ENCODE measurements around the gene R3HDM1. TPM values are rescaled to one million over a fixed set of nuclear protein-coding genes. Genes with fewer than 3 reads are reported as not detected.

Gene R3HDM1
- total and polyA plus RNA-seq, 2 donors (not counting 1 experiment from before 2014, with no cell fraction given) = 12.4 to 33.1 TPM

GRCh38 chr2:135581282-135581681 is 50.0 kb downstream of the R3HDM1 start:
- Histone ChIP-seq H3K4me2 (ENCODE audit: extremely low read depth, insufficient read depth, low read length) (no peak overlapping the region), H3K36me3 (ENCODE audit: control insufficient read depth, insufficient read depth, low read length) (no peaks in the 10 kb centered on the region), H3K9me3 (ENCODE audit: control insufficient read depth, insufficient read depth, low read depth, low read length) (no peaks in the 10 kb centered on the region), H3K27me3 (ENCODE audit: control insufficient read depth, insufficient read depth, low read length) (no peaks in the 10 kb centered on the region), H3K9ac (ENCODE audit: insufficient read depth, low read length) (no peak overlapping the region), H3K4me3 (replicated peaks in 1 of 4; ENCODE audit: control extremely low read depth in 1 of 4, insufficient read depth in 1 of 4, low read depth in 3 of 4, low read length in 4 of 4) (no peak overlapping the region), H2AFZ (ENCODE audit: low read length) (no peak overlapping the region), H3K4me1 (ENCODE audit: control insufficient read depth, extremely low read depth, insufficient read depth, low read length) (no peaks in the 10 kb centered on the region), H3K79me2 (ENCODE audit: control insufficient read depth, insufficient read depth, low read length) (no peaks in the 10 kb centered on the region), H4K20me1 (ENCODE audit: control insufficient read depth, extremely low read depth, insufficient read depth, low read length) (no peaks in the 10 kb centered on the region), H3K27ac (ENCODE audit: insufficient read depth, low read length) (no peak overlapping the region)
- TF ChIP-seq EZH2 (IDR thresholded peaks at IDR 0.05; ENCODE audit: low read length, missing control alignments) = no peak
- TF ChIP-seq, protein P1, sequence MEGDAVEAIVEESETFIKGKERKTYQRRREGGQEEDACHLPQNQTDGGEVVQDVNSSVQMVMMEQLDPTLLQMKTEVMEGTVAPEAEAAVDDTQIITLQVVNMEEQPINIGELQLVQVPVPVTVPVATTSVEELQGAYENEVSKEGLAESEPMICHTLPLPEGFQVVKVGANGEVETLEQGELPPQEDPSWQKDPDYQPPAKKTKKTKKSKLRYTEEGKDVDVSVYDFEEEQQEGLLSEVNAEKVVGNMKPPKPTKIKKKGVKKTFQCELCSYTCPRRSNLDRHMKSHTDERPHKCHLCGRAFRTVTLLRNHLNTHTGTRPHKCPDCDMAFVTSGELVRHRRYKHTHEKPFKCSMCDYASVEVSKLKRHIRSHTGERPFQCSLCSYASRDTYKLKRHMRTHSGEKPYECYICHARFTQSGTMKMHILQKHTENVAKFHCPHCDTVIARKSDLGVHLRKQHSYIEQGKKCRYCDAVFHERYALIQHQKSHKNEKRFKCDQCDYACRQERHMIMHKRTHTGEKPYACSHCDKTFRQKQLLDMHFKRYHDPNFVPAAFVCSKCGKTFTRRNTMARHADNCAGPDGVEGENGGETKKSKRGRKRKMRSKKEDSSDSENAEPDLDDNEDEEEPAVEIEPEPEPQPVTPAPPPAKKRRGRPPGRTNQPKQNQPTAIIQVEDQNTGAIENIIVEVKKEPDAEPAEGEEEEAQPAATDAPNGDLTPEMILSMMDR (conservative IDR thresholded peaks at IDR 0.05 in 1 of 2, IDR thresholded peaks at IDR 0.05 in 1 of 2; ENCODE audit: low read depth in 1 of 2, low read length in 2 of 2) = no peak
- DNase-seq (ENCODE audit: low read depth in 2 of 2) = no peak

GRCh38 chr2:135582383-135582782 is 51.1 kb downstream of the R3HDM1 start:
- H3K9me3 ChIP-seq (ENCODE audit: control insufficient read depth, insufficient read depth, low read depth, low read length) = no peaks in the 10 kb centered on the region
- no peaks in the 10 kb centered on the region for H3K4me1 ChIP-seq (ENCODE audit: control insufficient read depth, extremely low read depth, insufficient read depth, low read length)
- no peak for DNase-seq (ENCODE audit: low read depth in 2 of 2)
- H3K9ac ChIP-seq (ENCODE audit: insufficient read depth, low read length) = no peak overlapping the region
- no peaks in the 10 kb centered on the region for H3K79me2 ChIP-seq (ENCODE audit: control insufficient read depth, insufficient read depth, low read length)
- no peak overlapping the region for H2AFZ ChIP-seq (ENCODE audit: low read length)
- H3K4me3 ChIP-seq (replicated peaks in 1 of 4; ENCODE audit: control extremely low read depth in 1 of 4, insufficient read depth in 1 of 4, low read depth in 3 of 4, low read length in 4 of 4) = no peak overlapping the region
- no peaks in the 10 kb centered on the region for H3K27me3 ChIP-seq (ENCODE audit: control insufficient read depth, insufficient read depth, low read length)
- no peak overlapping the region for H3K27ac ChIP-seq (ENCODE audit: insufficient read depth, low read length)
- no peaks in the 10 kb centered on the region for H3K36me3 ChIP-seq (ENCODE audit: control insufficient read depth, insufficient read depth, low read length)
- no peak overlapping the region for H3K4me2 ChIP-seq (ENCODE audit: extremely low read depth, insufficient read depth, low read length)
- TF ChIP-seq, protein P1 (conservative IDR thresholded peaks at IDR 0.05 in 1 of 2, IDR thresholded peaks at IDR 0.05 in 1 of 2; ENCODE audit: low read depth in 1 of 2, low read length in 2 of 2) = no peak
- TF ChIP-seq EZH2 (IDR thresholded peaks at IDR 0.05; ENCODE audit: low read length, missing control alignments) = no peak
- H4K20me1 ChIP-seq (ENCODE audit: control insufficient read depth, extremely low read depth, insufficient read depth, low read length) = no peaks in the 10 kb centered on the region

GRCh38 chr2:135585586-135585985 is 54.3 kb downstream of the R3HDM1 start:
- Histone ChIP-seq H3K9me3 (ENCODE audit: control insufficient read depth, insufficient read depth, low read depth, low read length) (no peaks in the 10 kb centered on the region), H3K36me3 (ENCODE audit: control insufficient read depth, insufficient read depth, low read length) (no peaks in the 10 kb centered on the region), H3K4me3 (replicated peaks in 1 of 4; ENCODE audit: control extremely low read depth in 1 of 4, insufficient read depth in 1 of 4, low read depth in 3 of 4, low read length in 4 of 4) (no peak overlapping the region), H2AFZ (ENCODE audit: low read length) (no peak overlapping the region), H3K9ac (ENCODE audit: insufficient read depth, low read length) (no peak overlapping the region), H3K27ac (ENCODE audit: insufficient read depth, low read length) (no peak overlapping the region), H3K27me3 (ENCODE audit: control insufficient read depth, insufficient read depth, low read length) (no peaks in the 10 kb centered on the region), H4K20me1 (ENCODE audit: control insufficient read depth, extremely low read depth, insufficient read depth, low read length) (no peaks in the 10 kb centered on the region), H3K4me1 (ENCODE audit: control insufficient read depth, extremely low read depth, insufficient read depth, low read length) (no peaks in the 10 kb centered on the region), H3K79me2 (ENCODE audit: control insufficient read depth, insufficient read depth, low read length) (no peaks in the 10 kb centered on the region), H3K4me2 (ENCODE audit: extremely low read depth, insufficient read depth, low read length) (no peak overlapping the region)
- DNase-seq (ENCODE audit: low read depth in 2 of 2) = peak in 1 of 2 donors; percentile 41
- TF ChIP-seq EZH2 (IDR thresholded peaks at IDR 0.05; ENCODE audit: low read length, missing control alignments) = no peak
- TF ChIP-seq, protein P1 (conservative IDR thresholded peaks at IDR 0.05 in 1 of 2, IDR thresholded peaks at IDR 0.05 in 1 of 2; ENCODE audit: low read depth in 1 of 2, low read length in 2 of 2) = peak; percentile 28 to 34
